ENCODE results near the gene MEP1A. TPM values are rescaled to one million over a fixed set of nuclear protein-coding genes. Genes with fewer than 3 reads are reported as not detected.

Gene MEP1A
- total RNA-seq, 1 donor from 2014 or later, result not detected

GRCh38 chr6:46790355-46790874, 2.8 kb upstream of the MEP1A start:
- Histone ChIP-seq H3K4me1 (no peaks in the 10 kb centered on the region), H3K4me3 (no peak overlapping the region), H3K9me3 (no peaks in the 10 kb centered on the region), H3K27ac (no peak overlapping the region), H3K36me3 (no peaks in the 10 kb centered on the region), H3K27me3 (no peaks in the 10 kb centered on the region)
- no peak for TF ChIP-seq CTCF (IDR thresholded peaks at IDR 0.05)
- intact Hi-C loops (cut with DNase I), result no loop called here
- no peak for DNase-seq (ENCODE audit: low spot score in 2 of 2)

GRCh38 chr6:46792635-46793034, 554 bp upstream of the MEP1A start:
- DNase-seq (ENCODE audit: low spot score in 2 of 2), result no peak
- Histone ChIP-seq H3K36me3 (no peaks in the 10 kb centered on the region), H3K4me1 (no peaks in the 10 kb centered on the region), H3K4me3 (no peak overlapping the region), H3K27me3 (no peaks in the 10 kb centered on the region), H3K27ac (no peak overlapping the region), H3K9me3 (no peaks in the 10 kb centered on the region)
- intact Hi-C loops (cut with DNase I), result no loop called here
- TF ChIP-seq CTCF (IDR thresholded peaks at IDR 0.05), result no peak

GRCh38 chr6:46794068-46794467, 879 bp downstream of the MEP1A start:
- no peaks in the 10 kb centered on the region for H3K27me3 ChIP-seq
- no peak for TF ChIP-seq CTCF (IDR thresholded peaks at IDR 0.05)
- intact Hi-C loops (cut with DNase I), result no loop called here
- H3K4me3 ChIP-seq, result no peak overlapping the region
- H3K9me3 ChIP-seq, result no peaks in the 10 kb centered on the region
- no peaks in the 10 kb centered on the region for H3K36me3 ChIP-seq
- DNase-seq (ENCODE audit: low spot score in 2 of 2), result no peak
- H3K4me1 ChIP-seq, result no peaks in the 10 kb centered on the region
- no peak overlapping the region for H3K27ac ChIP-seq

GRCh38 chr6:46795816-46796215, 2.6 kb downstream of the MEP1A start:
- Histone ChIP-seq H3K4me3 (no peak overlapping the region), H3K27ac (no peak overlapping the region), H3K9me3 (no peaks in the 10 kb centered on the region), H3K27me3 (no peaks in the 10 kb centered on the region), H3K36me3 (no peaks in the 10 kb centered on the region), H3K4me1 (no peaks in the 10 kb centered on the region)
- DNase-seq (ENCODE audit: low spot score in 2 of 2), result no peak
- no peak for TF ChIP-seq CTCF (IDR thresholded peaks at IDR 0.05)
- intact Hi-C loops (cut with DNase I), result no loop called here

GRCh38 chr6:46796848-46797580, 3.8 kb downstream of the MEP1A start:
- no peaks in the 10 kb centered on the region for H3K9me3 ChIP-seq
- DNase-seq (ENCODE audit: low spot score in 2 of 2), result no peak
- H3K36me3 ChIP-seq, result no peaks in the 10 kb centered on the region
- no peak overlapping the region for H3K27ac ChIP-seq
- H3K4me3 ChIP-seq, result no peak overlapping the region
- TF ChIP-seq CTCF (IDR thresholded peaks at IDR 0.05), result no peak
- H3K4me1 ChIP-seq, result no peaks in the 10 kb centered on the region
- intact Hi-C loops (cut with DNase I), result no loop called here
- H3K27me3 ChIP-seq, result no peaks in the 10 kb centered on the region
